ENCODE results near the gene FIZ1.

FIZ1 gene

GRCh38 chr19:55552620-55553019, 46.7 kb downstream of the FIZ1 start:
- TF ChIP-seq POLR2AphosphoS5 (IDR thresholded peaks at IDR 0.05; ENCODE audit: low read depth), result no peak
- no peak for TF ChIP-seq REST (IDR thresholded peaks at IDR 0.05; ENCODE audit: insufficient replicate concordance, low read depth)
- TF ChIP-seq SPI1 (IDR thresholded peaks at IDR 0.05; ENCODE audit: borderline replicate concordance, low read depth), result no peak
- TF ChIP-seq, protein P1, sequence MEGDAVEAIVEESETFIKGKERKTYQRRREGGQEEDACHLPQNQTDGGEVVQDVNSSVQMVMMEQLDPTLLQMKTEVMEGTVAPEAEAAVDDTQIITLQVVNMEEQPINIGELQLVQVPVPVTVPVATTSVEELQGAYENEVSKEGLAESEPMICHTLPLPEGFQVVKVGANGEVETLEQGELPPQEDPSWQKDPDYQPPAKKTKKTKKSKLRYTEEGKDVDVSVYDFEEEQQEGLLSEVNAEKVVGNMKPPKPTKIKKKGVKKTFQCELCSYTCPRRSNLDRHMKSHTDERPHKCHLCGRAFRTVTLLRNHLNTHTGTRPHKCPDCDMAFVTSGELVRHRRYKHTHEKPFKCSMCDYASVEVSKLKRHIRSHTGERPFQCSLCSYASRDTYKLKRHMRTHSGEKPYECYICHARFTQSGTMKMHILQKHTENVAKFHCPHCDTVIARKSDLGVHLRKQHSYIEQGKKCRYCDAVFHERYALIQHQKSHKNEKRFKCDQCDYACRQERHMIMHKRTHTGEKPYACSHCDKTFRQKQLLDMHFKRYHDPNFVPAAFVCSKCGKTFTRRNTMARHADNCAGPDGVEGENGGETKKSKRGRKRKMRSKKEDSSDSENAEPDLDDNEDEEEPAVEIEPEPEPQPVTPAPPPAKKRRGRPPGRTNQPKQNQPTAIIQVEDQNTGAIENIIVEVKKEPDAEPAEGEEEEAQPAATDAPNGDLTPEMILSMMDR (IDR thresholded peaks at IDR 0.05; ENCODE audit: insufficient read depth, low read length), result no peak
- TF ChIP-seq GABPA (IDR thresholded peaks at IDR 0.05; ENCODE audit: low read depth), result no peak
- H3K27me3 ChIP-seq (ENCODE audit: insufficient read depth, poor library complexity, severe bottlenecking), result peaks cover 5% of the 10 kb centered on the region
- no peak overlapping the region for H3K27ac ChIP-seq (replicated peaks)
- no peak for DNase-seq (ENCODE audit: low read depth in 1 of 2, low spot score in 1 of 2)
- no peak overlapping the region for H3K4me3 ChIP-seq (replicated peaks; ENCODE audit: insufficient read depth, low read length)

DNA sequence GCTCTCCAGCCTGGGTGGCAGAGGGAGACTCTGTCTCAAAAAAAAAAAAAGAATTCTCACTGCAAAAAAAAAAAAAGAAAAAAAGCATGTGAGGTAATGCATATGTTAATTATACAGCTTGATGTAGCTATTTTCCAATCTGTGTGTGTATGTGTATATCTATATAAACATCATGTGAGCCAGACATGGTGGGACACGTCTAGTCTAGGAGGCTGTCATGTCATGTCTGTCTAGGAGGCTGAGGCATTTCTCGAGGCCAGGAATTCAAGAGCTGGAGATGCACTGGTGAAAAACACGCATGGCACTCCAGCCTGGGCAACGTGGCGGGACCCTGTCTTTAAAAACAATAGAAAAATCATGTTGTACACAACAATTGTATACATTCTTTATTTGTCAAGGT, 47.1 kb downstream of the FIZ1 start:
- Histone ChIP-seq H3K4me3 (replicated peaks; ENCODE audit: insufficient read depth, low read length) (no peak overlapping the region), H3K27ac (replicated peaks) (no peak overlapping the region), H3K27me3 (ENCODE audit: insufficient read depth, poor library complexity, severe bottlenecking) (peaks cover 9% of the 10 kb centered on the region)
- no peak for TF ChIP-seq SPI1 (IDR thresholded peaks at IDR 0.05; ENCODE audit: borderline replicate concordance, low read depth)
- no peak for TF ChIP-seq REST (IDR thresholded peaks at IDR 0.05; ENCODE audit: insufficient replicate concordance, low read depth)
- no peak for TF ChIP-seq POLR2AphosphoS5 (IDR thresholded peaks at IDR 0.05; ENCODE audit: low read depth)
- TF ChIP-seq, protein P1 (IDR thresholded peaks at IDR 0.05; ENCODE audit: insufficient read depth, low read length), result no peak
- TF ChIP-seq GABPA (IDR thresholded peaks at IDR 0.05; ENCODE audit: low read depth), result no peak
- no peak for DNase-seq (ENCODE audit: low read depth in 1 of 2, low spot score in 1 of 2)

- Histone ChIP-seq H3K4me3 (replicated peaks; ENCODE audit: insufficient read depth, low read length) (no peak overlapping the region), H3K27me3 (ENCODE audit: insufficient read depth, poor library complexity, severe bottlenecking) (peaks cover 10% of the 10 kb centered on the region), H3K27ac (replicated peaks) (no peak overlapping the region)
- TF ChIP-seq, protein P1 (IDR thresholded peaks at IDR 0.05; ENCODE audit: insufficient read depth, low read length), result no peak
- no peak for TF ChIP-seq REST (IDR thresholded peaks at IDR 0.05; ENCODE audit: insufficient replicate concordance, low read depth)
- no peak for TF ChIP-seq POLR2AphosphoS5 (IDR thresholded peaks at IDR 0.05; ENCODE audit: low read depth)
- TF ChIP-seq GABPA (IDR thresholded peaks at IDR 0.05; ENCODE audit: low read depth), result no peak
- no peak for TF ChIP-seq SPI1 (IDR thresholded peaks at IDR 0.05; ENCODE audit: borderline replicate concordance, low read depth)
- DNase-seq (ENCODE audit: low read depth in 1 of 2, low spot score in 1 of 2), result no peak
Measured at GRCh38 chr19:55550321-55550650, 49.0 kb downstream of the FIZ1 start.
